Measurements from ENCODE around the gene RERG.
"Not testable (repeated sequence)": the region's sequence is repeated elsewhere in the genome, so short reads cannot be mapped to it uniquely, and the experiment has no call there.

RERG gene

GRCh38 chr12:15130541-15130940 lies 90.7 kb downstream of the RERG start:
- no peak for DNase-seq

- DNase-seq = no peak
Measured at GRCh38 chr12:15123401-15123800, 97.8 kb downstream of the RERG start.

- no peak for DNase-seq
Measured at GRCh38 chr12:15122344-15122743, 98.9 kb downstream of the RERG start.

GRCh38 chr12:15118955-15119354 lies 102.3 kb downstream of the RERG start:
- no peak for DNase-seq

- no peak for DNase-seq
Measured at GRCh38 chr12:15116983-15117382, 104.2 kb downstream of the RERG start.

- no peak for DNase-seq
Measured at GRCh38 chr12:15116086-15116485, 105.1 kb downstream of the RERG start.

GRCh38 chr12:15115434-15115833 lies 105.8 kb downstream of the RERG start:
- DNase-seq = no peak

- DNase-seq = no peak
Measured at GRCh38 chr12:15114501-15114900, 106.7 kb downstream of the RERG start.

GRCh38 chr12:15092826-15093225 lies 128.4 kb downstream of the RERG start:
- DNase-seq = no peak

- no peak for DNase-seq
Measured at GRCh38 chr12:15090441-15090840, 130.8 kb downstream of the RERG start.

- DNase-seq = no peak
Measured at GRCh38 chr12:15088105-15088504, 133.1 kb downstream of the RERG start.

- DNase-seq = not testable (repeated sequence)
Measured at GRCh38 chr12:15077751-15078150, 143.5 kb downstream of the RERG start.

GRCh38 chr12:15074351-15074750 lies 146.9 kb downstream of the RERG start:
- DNase-seq = no peak

GRCh38 chr12:15059123-15059522 lies 162.1 kb downstream of the RERG start:
- no peak for DNase-seq
